Measurements from ENCODE around the gene TMEM217. TPM values are rescaled to one million over a fixed set of nuclear protein-coding genes. Genes with fewer than 3 reads are reported as not detected.

TMEM217 gene
- polyA plus RNA-seq, 3 donors: 0.09 to 0.29 TPM; not detected in 1

DNA sequence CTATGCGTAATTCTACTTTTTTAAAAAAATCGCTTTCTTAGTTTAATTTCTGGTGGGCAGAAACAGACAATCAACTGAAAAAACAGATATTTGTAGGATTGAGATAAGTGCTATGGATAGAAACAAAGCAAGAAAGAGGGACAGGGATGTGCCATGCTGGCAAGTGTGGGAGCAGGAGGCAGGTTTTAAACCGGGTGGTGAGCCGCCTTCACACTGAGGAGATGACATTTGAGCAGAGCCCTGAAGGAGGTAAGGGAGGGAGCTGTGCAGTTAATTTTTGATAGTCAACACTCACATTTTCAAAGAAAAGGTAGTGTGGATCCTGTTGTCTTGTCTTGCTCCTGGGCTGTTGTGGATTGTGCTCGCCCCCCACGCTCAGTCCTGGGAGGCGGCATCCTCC lies 46.8 kb upstream of the TMEM217 start:
- Histone ChIP-seq H3K4me1 (ENCODE audit: control insufficient read depth in 1 of 2, insufficient read depth in 2 of 2, low read length in 2 of 2) (peaks cover 10 to 16% of the 10 kb centered on the region in 2 donors), H3K4me3 (replicated peaks in 1 of 3; ENCODE audit: low read depth in 2 of 3, low read length in 3 of 3) (no peak overlapping the region), H4K20me1 (ENCODE audit: insufficient read depth, low read length) (no peaks in the 10 kb centered on the region), H3K36me3 (replicated peaks in 1 of 2; ENCODE audit: control insufficient read depth in 1 of 2, insufficient read depth in 2 of 2, low read length in 2 of 2) (peaks cover 11 to 83% of the 10 kb centered on the region in 2 donors), H3K27me3 (ENCODE audit: control insufficient read depth in 2 of 2, insufficient read depth in 2 of 2, low read length in 2 of 2) (no peaks in the 10 kb centered on the region), H3K27ac (ENCODE audit: low read depth in 1 of 2, low read length in 2 of 2) (no peak overlapping the region), H3K79me2 (ENCODE audit: insufficient read depth, low read length) (no peaks in the 10 kb centered on the region), H2AFZ (ENCODE audit: insufficient read depth, low read depth, low read length, poor library complexity, severe bottlenecking) (no peak overlapping the region), H3K4me2 (replicated peaks; ENCODE audit: extremely low read depth, low read length, poor library complexity, severe bottlenecking) (no peak overlapping the region), H3K9me3 (replicated peaks in 1 of 2; ENCODE audit: control insufficient read depth in 1 of 2, insufficient read depth in 1 of 2, low read length in 2 of 2) (no peaks in the 10 kb centered on the region), H3K9ac (ENCODE audit: insufficient read depth, low read length, poor library complexity, severe bottlenecking) (no peak overlapping the region)
- intact Hi-C loops (cut with micrococcal nuclease): no loop called here
- TF ChIP-seq, protein P1, sequence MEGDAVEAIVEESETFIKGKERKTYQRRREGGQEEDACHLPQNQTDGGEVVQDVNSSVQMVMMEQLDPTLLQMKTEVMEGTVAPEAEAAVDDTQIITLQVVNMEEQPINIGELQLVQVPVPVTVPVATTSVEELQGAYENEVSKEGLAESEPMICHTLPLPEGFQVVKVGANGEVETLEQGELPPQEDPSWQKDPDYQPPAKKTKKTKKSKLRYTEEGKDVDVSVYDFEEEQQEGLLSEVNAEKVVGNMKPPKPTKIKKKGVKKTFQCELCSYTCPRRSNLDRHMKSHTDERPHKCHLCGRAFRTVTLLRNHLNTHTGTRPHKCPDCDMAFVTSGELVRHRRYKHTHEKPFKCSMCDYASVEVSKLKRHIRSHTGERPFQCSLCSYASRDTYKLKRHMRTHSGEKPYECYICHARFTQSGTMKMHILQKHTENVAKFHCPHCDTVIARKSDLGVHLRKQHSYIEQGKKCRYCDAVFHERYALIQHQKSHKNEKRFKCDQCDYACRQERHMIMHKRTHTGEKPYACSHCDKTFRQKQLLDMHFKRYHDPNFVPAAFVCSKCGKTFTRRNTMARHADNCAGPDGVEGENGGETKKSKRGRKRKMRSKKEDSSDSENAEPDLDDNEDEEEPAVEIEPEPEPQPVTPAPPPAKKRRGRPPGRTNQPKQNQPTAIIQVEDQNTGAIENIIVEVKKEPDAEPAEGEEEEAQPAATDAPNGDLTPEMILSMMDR (IDR thresholded peaks at IDR 0.05): no peak
- peaks cover 21% of the 10 kb centered on the region for H3K4me1 Mint-ChIP-seq
- no peak overlapping the region for H3K27ac Mint-ChIP-seq
- peaks cover 0 to 7% (median 0%) of the 10 kb centered on the region in 7 donors for H3K9me3 Mint-ChIP-seq
- peaks cover 67 to 76% of the 10 kb centered on the region in 2 donors for H3K36me3 Mint-ChIP-seq
- H3K27me3 Mint-ChIP-seq (ENCODE audit: low read depth in 3 of 3): peaks cover 0 to 4% (median 0%) of the 10 kb centered on the region in 3 donors
- no peak overlapping the region for H3K4me3 Mint-ChIP-seq
- DNase-seq: no peak
- WGBS (ENCODE audit: insufficient coverage): 95% methylated on average over 7 of the region's 7 CpGs

DNA sequence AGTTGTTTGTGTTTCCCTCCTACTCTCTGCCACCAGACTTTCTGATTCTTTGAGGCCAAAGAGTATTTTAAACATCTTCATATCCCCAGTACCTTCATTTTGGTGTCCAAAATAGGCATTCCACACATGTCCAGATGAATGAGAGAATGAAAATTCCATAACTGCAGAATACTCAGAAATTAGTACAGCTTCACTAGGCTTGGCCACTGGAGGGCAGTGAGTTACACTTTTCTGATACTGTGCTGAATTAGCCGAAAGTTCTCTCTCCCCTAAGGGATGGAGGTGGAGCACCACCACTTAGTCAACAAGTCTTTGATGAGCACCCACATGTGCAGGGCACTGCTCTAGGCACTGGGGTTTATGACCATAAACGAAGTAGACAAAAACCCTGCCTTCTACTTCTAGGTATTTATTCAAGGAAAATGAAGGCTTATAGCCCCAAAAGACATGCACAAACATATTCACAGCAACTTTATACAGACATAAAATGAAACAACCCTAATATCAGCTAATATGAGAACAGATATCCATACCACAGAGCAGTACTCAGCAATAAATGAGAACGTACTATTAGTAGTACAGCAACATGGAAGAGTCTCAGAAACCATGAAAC lies 46.1 kb upstream of the TMEM217 start:
- Mint-ChIP-seq H3K9me3 (peaks cover 0 to 7% (median 0%) of the 10 kb centered on the region in 7 donors), H3K4me1 (peaks cover 21% of the 10 kb centered on the region), H3K27me3 (ENCODE audit: low read depth in 3 of 3) (peaks cover 0 to 4% (median 0%) of the 10 kb centered on the region in 3 donors), H3K27ac (peak overlapping the region in 1 of 7 donors; percentile 51), H3K4me3 (no peak overlapping the region), H3K36me3 (peaks cover 60 to 77% of the 10 kb centered on the region in 2 donors)
- Histone ChIP-seq H3K27ac (ENCODE audit: low read depth in 1 of 2, low read length in 2 of 2) (peak overlapping the region in 1 of 2 donors; percentile 32), H2AFZ (ENCODE audit: insufficient read depth, low read depth, low read length, poor library complexity, severe bottlenecking) (no peak overlapping the region), H3K4me1 (ENCODE audit: control insufficient read depth in 1 of 2, insufficient read depth in 2 of 2, low read length in 2 of 2) (peaks cover 10 to 16% of the 10 kb centered on the region in 2 donors), H4K20me1 (ENCODE audit: insufficient read depth, low read length) (no peaks in the 10 kb centered on the region), H3K9ac (ENCODE audit: insufficient read depth, low read length, poor library complexity, severe bottlenecking) (no peak overlapping the region), H3K4me3 (replicated peaks in 1 of 3; ENCODE audit: low read depth in 2 of 3, low read length in 3 of 3) (no peak overlapping the region), H3K9me3 (replicated peaks in 1 of 2; ENCODE audit: control insufficient read depth in 1 of 2, insufficient read depth in 1 of 2, low read length in 2 of 2) (no peaks in the 10 kb centered on the region), H3K36me3 (replicated peaks in 1 of 2; ENCODE audit: control insufficient read depth in 1 of 2, insufficient read depth in 2 of 2, low read length in 2 of 2) (peaks cover 11 to 82% of the 10 kb centered on the region in 2 donors), H3K4me2 (replicated peaks; ENCODE audit: extremely low read depth, low read length, poor library complexity, severe bottlenecking) (no peak overlapping the region), H3K79me2 (ENCODE audit: insufficient read depth, low read length) (no peaks in the 10 kb centered on the region), H3K27me3 (ENCODE audit: control insufficient read depth in 2 of 2, insufficient read depth in 2 of 2, low read length in 2 of 2) (no peaks in the 10 kb centered on the region)
- WGBS (ENCODE audit: insufficient coverage): no CpG with 5 or more reads among the region's 3 CpGs
- intact Hi-C loops (cut with micrococcal nuclease): no loop called here
- DNase-seq: no peak
- TF ChIP-seq, protein P1 (IDR thresholded peaks at IDR 0.05): no peak

All from CD14-positive monocyte (primary cell).